NT2/D1 (cell line): ENCODE results near the gene MIF4GD.
A peak's percentile ranks its signal among the peaks of the same experiment; 100 is the strongest.

Experiments used
- DNase-seq: peaks from one replicate; pipeline ENCODE4 v3.0.0-alpha.2; 2011; ENCODE audit warnings: low read depth, low spot score
- H3K27me3 ChIP-seq: 2 replicates; pipeline ENCODE4 v1.6.0; 2011; ENCODE audit warnings: mild to moderate bottlenecking; ENCODE audit not compliant: insufficient read length, insufficient read depth
- H3K36me3 ChIP-seq: 2 replicates; pipeline ENCODE4 v1.6.1; 2011; ENCODE audit warnings: mild to moderate bottlenecking, low read length, mixed read lengths; ENCODE audit not compliant: insufficient read depth, insufficient read length
- H3K4me1 ChIP-seq: 2 replicates; pipeline ENCODE4 v1.5.1; 2011; ENCODE audit not compliant: insufficient read depth, insufficient read length
- H3K4me3 ChIP-seq: 2 replicates; pipeline ENCODE4 v1.5.1; 2011; ENCODE audit warnings: low read depth; ENCODE audit not compliant: insufficient read length
- H3K9ac ChIP-seq: 2 replicates; pipeline ENCODE4 v1.6.0; 2011; ENCODE audit warnings: low read depth; ENCODE audit not compliant: insufficient read length
- H3K9me3 ChIP-seq: 2 replicates; pipeline ENCODE4 v1.5.1; 2011; ENCODE audit warnings: mild to moderate bottlenecking, low read length; ENCODE audit not compliant: insufficient read depth
- SUZ12 ChIP-seq: IDR thresholded peaks from 2 replicates; pipeline ENCODE4 v1.6.1; 2011; ENCODE audit not compliant: insufficient read length, insufficient read depth; ENCODE audit errors: extremely low read depth
- YY1 ChIP-seq: IDR thresholded peaks from 2 replicates; pipeline ENCODE4 v1.6.1; 2011; ENCODE audit not compliant: insufficient read length, insufficient read depth
- ZNF274 ChIP-seq: IDR thresholded peaks from 2 replicates; pipeline ENCODE4 v1.6.1; 2011; ENCODE audit warnings: mild to moderate bottlenecking, low read depth, low read length

The MIF4GD gene

DNA sequence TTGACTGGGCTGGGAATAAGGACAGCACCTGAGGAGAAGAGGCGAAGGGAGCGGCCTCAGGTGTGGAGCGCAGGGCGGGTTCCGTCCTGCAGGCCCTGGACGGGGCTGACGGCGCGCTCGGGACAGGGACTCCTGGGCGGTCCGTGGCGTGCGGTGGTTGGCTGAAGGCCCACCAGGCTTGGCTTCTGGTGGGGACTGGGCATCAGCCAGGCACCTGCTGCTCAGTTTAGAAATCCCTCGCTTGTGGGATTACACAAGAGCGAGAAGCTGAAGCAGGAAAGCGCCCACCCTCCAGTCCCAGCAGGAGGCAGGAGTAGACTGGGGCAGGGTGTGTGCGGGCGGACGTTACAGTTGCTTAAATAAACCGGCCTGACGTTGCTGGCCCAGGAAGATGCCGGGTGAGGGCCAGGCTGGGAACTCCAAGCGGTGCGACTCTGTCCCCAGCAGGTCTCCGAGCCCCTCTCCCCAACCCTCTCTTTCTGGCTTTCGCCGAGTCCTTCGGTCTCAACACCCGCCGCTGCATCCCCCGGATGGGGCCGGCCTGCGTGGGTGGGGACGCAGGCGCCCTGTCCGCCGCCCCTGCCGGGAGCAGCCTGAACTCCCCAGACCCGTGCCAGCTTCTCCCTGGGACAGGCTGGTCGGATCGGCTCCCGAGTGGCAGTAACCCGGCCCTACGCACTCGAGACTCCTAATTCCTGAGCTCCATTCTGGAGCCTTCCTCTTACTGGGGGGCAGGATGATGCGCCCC, 639 bp downstream of the MIF4GD start:
- peaks cover 46% of the 10 kb centered on the region for H3K36me3 ChIP-seq
- H3K4me3 ChIP-seq = peak overlapping the region; percentile 84
- no peak for DNase-seq
- peak overlapping the region; percentile 96 for H3K9ac ChIP-seq
- no peaks in the 10 kb centered on the region for H3K9me3 ChIP-seq
- H3K27me3 ChIP-seq = peaks cover 13% of the 10 kb centered on the region
- TF ChIP-seq YY1 = no peak
- TF ChIP-seq SUZ12 = no peak
- peaks cover 19% of the 10 kb centered on the region for H3K4me1 ChIP-seq

DNA sequence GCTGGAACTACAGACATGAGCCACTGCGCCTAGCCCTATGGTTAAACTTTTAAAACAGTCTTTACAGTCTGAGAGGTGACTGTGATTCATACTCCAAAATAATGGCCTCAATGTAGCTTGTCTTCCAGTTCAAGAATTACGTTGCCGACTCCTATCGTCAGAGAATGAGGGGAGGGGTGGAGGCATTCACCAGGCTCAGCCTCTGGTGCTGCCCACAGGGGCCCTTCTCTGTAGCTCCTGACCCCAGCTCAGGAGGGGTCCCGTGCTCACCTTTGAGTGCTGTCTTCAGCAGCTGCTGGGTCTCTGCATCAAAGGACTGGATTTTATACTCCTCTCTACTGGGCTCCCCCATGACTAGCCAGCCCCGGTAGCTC, 1.2 kb downstream of the MIF4GD start:
- Histone ChIP-seq H3K9me3 (no peaks in the 10 kb centered on the region), H3K4me3 (peak overlapping the region; percentile 84), H3K36me3 (peaks cover 48% of the 10 kb centered on the region), H3K9ac (peak overlapping the region; percentile 96), H3K4me1 (peaks cover 19% of the 10 kb centered on the region), H3K27me3 (peaks cover 13% of the 10 kb centered on the region)
- DNase-seq = no peak
- TF ChIP-seq YY1 = no peak
- TF ChIP-seq SUZ12 = no peak
- no peak for TF ChIP-seq ZNF274

DNA sequence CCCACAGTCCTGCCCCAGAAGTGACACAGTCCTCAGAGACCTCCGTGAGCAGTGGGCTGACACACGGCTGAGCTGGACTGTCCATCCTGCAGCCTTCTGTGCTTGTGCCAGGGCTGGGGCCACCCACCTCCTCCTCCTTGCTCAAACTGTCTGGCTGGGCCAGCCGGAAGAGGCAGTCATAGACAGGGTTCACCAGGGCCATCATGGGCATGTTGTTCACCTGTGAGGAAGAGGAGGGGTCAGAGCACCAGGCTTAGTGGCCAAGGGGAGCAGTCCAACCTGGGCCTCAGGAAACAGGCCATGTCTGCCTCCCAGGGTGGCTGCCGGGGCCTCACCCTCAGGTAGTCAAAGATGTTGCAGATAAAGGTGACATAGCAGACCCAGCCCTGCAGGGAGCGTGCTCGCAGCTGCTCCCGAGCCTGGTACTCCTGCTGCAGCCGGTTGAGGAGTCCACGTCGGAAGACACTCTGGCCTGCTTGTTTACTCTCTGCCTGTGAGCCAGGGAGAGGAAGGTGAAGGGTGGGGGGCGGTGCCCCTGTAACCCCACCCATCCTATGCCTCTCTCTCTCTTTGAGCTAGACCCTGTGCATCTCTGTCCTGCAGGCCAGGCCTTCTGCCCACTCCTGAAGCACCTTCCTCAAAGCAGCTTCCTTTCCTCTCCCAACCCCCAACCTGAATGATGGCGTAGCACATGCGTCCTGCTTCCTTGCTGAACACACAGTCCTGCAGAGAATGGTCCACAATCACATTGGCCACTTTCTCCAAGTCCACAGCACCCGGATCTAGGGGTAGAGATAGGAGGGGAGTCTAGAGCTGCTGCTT, 3.4 kb downstream of the MIF4GD start:
- peaks cover 19% of the 10 kb centered on the region for H3K4me1 ChIP-seq
- DNase-seq = no peak
- no peak overlapping the region for H3K4me3 ChIP-seq
- no peaks in the 10 kb centered on the region for H3K9me3 ChIP-seq
- no peak for TF ChIP-seq SUZ12
- TF ChIP-seq ZNF274 = no peak
- H3K9ac ChIP-seq = peak overlapping the region; percentile 61
- H3K36me3 ChIP-seq = peaks cover 54% of the 10 kb centered on the region
- H3K27me3 ChIP-seq = peaks cover 13% of the 10 kb centered on the region

DNA sequence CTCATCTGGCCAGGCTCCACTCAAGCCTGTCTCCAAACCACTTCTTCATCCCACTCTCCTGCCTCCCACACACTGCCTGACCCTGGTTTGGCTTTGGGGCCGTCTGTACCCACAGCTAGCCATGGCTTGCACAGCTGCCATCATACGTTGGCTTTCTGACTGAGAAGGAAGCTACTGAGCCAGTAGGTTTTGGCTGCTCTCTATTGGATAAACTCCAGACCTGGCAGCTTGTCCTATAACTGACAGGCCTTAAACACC, 3.9 kb downstream of the MIF4GD start:
- Histone ChIP-seq H3K4me1 (peaks cover 17% of the 10 kb centered on the region), H3K4me3 (no peak overlapping the region), H3K9me3 (no peaks in the 10 kb centered on the region), H3K27me3 (peaks cover 9% of the 10 kb centered on the region), H3K36me3 (peaks cover 52% of the 10 kb centered on the region), H3K9ac (peak overlapping the region; percentile 61)
- no peak for DNase-seq
- TF ChIP-seq YY1 = no peak

DNA sequence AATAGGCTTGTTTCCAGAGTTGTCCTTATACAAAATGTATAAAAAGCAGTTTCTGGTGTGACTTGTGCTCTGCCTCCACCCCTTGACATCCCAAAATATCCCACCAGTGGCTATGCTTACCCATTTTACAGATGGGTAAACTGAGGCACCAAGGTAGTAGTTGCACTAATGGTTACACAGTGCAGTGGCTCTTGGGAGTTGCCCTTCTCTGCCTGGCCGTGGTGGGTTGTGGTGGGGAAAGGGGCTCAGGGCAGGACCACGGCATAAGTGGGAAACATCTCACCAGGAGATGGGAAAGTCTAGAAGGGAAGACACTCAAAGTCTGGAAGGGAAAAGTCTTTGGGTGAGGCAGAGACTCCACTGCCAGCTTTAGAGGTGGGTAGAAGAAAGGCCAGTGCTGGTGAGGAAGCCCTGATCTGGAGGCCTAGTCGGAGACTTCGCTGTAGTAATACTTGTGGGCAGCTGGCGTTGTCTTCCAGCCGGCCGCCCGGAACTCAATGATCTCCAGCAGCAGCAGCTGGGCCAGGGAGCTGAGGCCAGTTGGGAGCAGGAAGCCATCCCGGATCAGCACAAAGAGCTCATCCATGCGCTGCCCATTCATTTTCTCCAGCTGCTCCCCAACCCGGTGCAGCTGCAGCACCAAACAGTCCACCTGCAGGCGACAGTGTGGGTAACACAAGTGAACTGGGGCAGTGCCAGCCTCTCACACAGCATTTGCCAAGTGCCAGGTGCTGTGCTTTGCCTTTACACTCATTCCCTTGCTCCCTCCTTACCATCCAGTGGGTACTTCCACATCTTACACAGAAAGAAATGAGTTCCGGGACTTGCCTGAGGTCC, 4.5 kb downstream of the MIF4GD start:
- DNase-seq = no peak
- Histone ChIP-seq H3K27me3 (peaks cover 4% of the 10 kb centered on the region), H3K36me3 (peaks cover 50% of the 10 kb centered on the region)

DNA sequence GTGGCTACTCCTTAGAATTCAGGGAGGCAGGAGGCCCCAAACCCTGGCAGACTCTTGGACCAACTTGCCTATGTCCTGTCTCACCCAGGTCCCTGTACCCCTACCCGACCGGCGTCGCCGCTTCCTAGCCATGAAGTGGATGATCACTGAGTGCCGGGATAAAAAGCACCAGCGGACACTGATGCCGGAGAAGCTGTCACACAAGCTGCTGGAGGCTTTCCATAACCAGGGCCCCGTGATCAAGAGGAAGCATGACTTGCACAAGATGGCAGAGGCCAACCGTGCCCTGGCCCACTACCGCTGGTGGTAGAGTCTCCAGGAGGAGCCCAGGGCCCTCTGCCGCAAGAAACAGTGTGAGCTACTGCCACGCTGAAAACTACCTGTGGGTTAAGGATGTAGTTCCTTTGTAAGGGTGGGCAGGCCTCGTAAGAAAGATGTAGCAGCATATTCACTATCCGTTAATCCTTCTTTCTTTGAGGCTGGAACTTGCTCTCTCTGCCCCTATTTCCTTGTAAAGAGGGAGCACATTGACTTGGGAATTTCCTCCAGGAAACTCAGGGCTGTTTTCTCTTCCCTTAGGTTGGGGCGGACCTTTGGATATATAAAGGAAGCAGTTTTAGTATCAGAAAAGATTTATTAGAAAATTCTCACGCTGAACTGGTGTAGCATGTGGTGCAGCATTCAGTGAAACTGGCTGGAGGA, 5.3 kb downstream of the MIF4GD start:
- H3K36me3 ChIP-seq = peaks cover 50% of the 10 kb centered on the region
- H3K4me3 ChIP-seq = no peak overlapping the region
- no peaks in the 10 kb centered on the region for H3K9me3 ChIP-seq
- H3K9ac ChIP-seq = no peak overlapping the region
- TF ChIP-seq YY1 = no peak
- DNase-seq = no peak
- no peaks in the 10 kb centered on the region for H3K27me3 ChIP-seq
- peaks cover 16% of the 10 kb centered on the region for H3K4me1 ChIP-seq

More for the DNA sequence above, 4.5 kb downstream of the MIF4GD start:
- no peak for TF ChIP-seq SUZ12
- TF ChIP-seq YY1 = no peak
- no peak for TF ChIP-seq ZNF274
- H3K4me3 ChIP-seq = no peak overlapping the region
- H3K9ac ChIP-seq = peak overlapping the region; percentile 61
- H3K9me3 ChIP-seq = no peaks in the 10 kb centered on the region
- peaks cover 16% of the 10 kb centered on the region for H3K4me1 ChIP-seq

DNA sequence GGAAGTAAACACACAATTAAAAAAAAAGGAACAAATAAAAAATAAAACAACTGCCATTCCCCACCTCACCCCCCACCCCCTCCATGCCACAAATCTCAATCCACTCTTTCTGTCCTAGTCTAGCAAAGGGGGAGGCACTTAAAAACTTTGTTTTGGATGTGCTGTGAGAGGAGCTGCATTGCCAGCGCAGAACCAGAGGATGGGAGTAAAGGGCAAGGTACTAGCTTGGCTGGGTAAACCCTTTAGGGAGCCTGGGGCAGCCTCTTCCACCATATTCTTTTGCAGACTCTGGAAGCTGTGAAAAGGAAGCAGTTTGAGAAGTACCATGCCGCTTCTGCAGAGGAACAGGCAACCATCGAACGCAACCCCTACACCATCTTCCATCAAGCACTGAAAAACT, 8.0 kb downstream of the MIF4GD start:
- H3K9ac ChIP-seq = peak overlapping the region; percentile 1
- H3K4me1 ChIP-seq = peaks cover 11% of the 10 kb centered on the region
- no peaks in the 10 kb centered on the region for H3K27me3 ChIP-seq
- DNase-seq = no peak
- peaks cover 61% of the 10 kb centered on the region for H3K36me3 ChIP-seq
- no peak for TF ChIP-seq YY1
- TF ChIP-seq ZNF274 = no peak
- TF ChIP-seq SUZ12 = no peak
- no peak overlapping the region for H3K4me3 ChIP-seq
- no peaks in the 10 kb centered on the region for H3K9me3 ChIP-seq
